SIG-M5 treated with dmso at 0.1 percent for 504 hours (cell line): Measurements from ENCODE around the gene GPR55.

Source experiments
- DNase-seq: peaks from one replicate; lab custom pipeline; 2025; ENCODE audit not compliant: unreplicated experiment; lab: John Stamatoyannopoulos, UW

The GPR55 gene

GRCh38 chr2:230868947-230869913, 55.8 kb downstream of the GPR55 start:
- no peak for DNase-seq

DNA sequence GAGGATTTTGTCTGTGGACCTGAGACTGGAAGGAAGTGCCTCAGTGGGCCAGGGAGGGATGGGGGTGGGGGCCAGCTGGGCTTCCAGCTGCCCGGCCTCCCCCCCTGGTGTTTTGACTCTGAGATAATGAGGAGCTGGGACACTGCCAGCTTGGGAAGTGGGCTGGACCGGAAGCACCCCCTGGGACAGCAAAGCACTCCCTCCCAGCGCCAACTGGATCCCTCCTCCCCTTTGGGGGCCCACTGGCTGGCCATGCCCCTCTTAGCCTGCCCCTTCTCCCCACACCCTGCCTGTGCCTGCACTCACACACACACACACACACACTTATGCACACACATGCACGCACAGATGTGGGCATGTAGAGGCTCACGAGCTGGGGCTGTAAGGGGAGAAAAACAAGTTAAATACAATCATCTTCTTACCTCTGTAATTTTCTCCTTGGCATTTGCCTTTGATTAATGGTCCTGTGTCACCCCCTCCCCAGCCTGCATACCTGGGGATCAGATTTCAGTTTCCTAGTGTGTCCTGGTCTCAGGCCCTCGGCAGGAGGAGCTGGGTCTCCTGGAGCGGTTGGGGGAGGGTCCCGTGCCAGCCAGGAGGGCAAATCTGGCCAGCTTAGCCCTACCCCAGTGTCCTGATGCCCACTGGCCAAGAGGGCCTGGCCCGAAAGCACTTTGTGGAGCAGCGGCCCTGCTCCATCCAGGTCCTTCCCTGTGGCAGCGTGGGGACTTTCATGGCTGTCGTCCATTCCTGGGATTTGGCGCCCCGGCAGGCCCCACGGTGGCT, 56.7 kb downstream of the GPR55 start:
- no peak for DNase-seq

GRCh38 chr2:230866756-230867523, 58.1 kb downstream of the GPR55 start:
- DNase-seq: peak; percentile 78

GRCh38 chr2:230865766-230866755, 59.0 kb downstream of the GPR55 start:
- no peak for DNase-seq

GRCh38 chr2:230865307-230865765, 59.7 kb downstream of the GPR55 start:
- DNase-seq: no peak

GRCh38 chr2:230864605-230865306, 60.3 kb downstream of the GPR55 start, which contains the start of gene ITM2C:
Gene ITM2C (plus strand): TSS chr2:230864942. CDS start chr2:230865026, 84 bp downstream.
- peak; percentile 57 for DNase-seq

DNA sequence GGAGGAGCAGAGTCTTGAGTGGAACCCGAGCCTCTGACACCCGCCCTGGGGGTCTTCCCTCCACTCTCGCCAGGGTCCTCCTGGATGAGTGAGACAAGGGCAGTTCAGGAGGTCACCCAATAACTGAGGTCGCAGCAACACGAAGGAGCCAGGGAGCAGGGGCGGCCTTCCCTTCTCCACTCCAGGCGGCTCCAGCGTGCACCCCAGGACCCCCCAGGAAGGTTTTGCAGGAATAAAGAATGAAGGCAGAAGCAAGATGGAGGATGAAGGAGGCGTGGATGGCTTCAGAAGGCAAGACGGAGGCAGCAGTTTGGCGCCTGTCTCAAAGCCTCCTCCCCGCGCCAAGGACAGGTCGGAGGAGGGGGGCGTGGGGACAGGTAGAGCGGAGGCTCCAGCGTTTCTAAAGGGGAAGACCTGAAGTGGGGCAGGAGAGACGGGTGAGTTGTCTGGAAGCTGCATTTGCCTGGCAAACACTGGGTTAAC, 60.9 kb downstream of the GPR55 start:
- no peak for DNase-seq

DNA sequence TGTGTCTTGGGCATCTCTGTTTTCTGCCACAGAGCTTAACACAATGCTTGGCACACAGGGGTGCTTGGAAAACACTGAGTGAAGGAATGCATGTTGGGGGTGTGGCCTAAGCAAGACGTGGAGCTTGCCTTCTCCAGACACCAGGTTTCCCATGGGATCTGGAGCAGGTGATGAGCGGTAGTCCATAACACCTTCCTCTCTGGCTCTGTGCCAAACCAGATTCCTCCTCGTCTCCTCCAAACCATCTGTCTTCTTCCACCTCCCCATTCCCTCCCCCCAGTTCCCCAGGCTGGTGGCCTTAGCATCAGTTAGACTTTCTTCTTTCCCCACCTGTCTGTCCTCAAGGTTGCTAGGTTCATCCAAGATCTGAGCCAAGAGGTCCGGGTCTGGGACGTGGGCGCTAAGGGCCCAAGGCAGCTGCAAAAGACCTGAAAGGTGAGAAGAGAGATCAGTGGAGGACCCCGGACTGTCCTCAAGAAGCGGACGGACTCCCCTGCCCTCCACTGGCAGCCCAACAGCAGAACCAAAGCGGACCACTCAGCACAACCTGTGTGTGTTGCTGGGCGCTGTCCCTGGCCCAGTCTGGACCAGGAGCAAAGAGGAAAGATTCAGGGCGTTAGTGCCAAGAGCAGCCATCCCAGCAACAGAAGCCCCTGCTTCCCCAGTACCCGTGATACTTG, 61.5 kb downstream of the GPR55 start:
- DNase-seq: no peak

GRCh38 chr2:230863031-230863430, 62.0 kb downstream of the GPR55 start:
- DNase-seq: no peak

GRCh38 chr2:230862292-230862691, 62.8 kb downstream of the GPR55 start:
- no peak for DNase-seq

GRCh38 chr2:230861552-230862255, 63.3 kb downstream of the GPR55 start:
- DNase-seq: no peak
